Keratinocyte (primary cell): ENCODE measurements around the gene ACSF3.

ENCODE experiments used
- CTCF ChIP-seq, 3 experiments: IDR thresholded peaks in 1 of 3; conservative IDR thresholded peaks in 1 of 3; optimal IDR thresholded peaks in 1 of 3; 2 replicates in 2 of 3; 3 replicates in 1 of 3; pipeline versions ENCODE3 to v1.5.1; 2011; ENCODE audit warnings: low read length in 3 of 3, mild to moderate bottlenecking in 3 of 3, moderate library complexity in 2 of 3, control low read depth in 1 of 3, inconsistent platforms in 1 of 3; ENCODE audit not compliant: insufficient read depth in 2 of 3; ENCODE audit errors: extremely low read depth in 1 of 3
- EZH2 ChIP-seq: IDR thresholded peaks from one replicate; pipeline ENCODE4 v1.6.1; 2012; ENCODE audit warnings: inconsistent platforms, mild to moderate bottlenecking, low read length, moderate library complexity

GRCh38 chr16:89191901-89192185 is 98.2 kb downstream of the ACSF3 start:
- TF ChIP-seq CTCF (optimal IDR thresholded peaks at IDR 0.05 in 1 of 3, IDR thresholded peaks at IDR 0.05 in 1 of 3, conservative IDR thresholded peaks at IDR 0.05 in 1 of 3; ENCODE audit: extremely low read depth in 1 of 3, insufficient read depth in 2 of 3, low read length in 3 of 3) (no peak), EZH2 (no peak)
